ENCODE data around the gene HNRNPF. TPM values are rescaled to one million over a fixed set of nuclear protein-coding genes. Genes with fewer than 3 reads are reported as not detected.
"Not testable (repeated sequence)": the region's sequence is repeated elsewhere in the genome, so short reads cannot be mapped to it uniquely, and the experiment has no call there.

Gene HNRNPF
- total RNA-seq, 1 donor from 2014 or later: 302 TPM

- DNase-seq (ENCODE audit: low read depth): peak; percentile 62
These were observed 11.9 kb downstream of the HNRNPF start for GRCh38 chr10:43396928-43397624.

DNA sequence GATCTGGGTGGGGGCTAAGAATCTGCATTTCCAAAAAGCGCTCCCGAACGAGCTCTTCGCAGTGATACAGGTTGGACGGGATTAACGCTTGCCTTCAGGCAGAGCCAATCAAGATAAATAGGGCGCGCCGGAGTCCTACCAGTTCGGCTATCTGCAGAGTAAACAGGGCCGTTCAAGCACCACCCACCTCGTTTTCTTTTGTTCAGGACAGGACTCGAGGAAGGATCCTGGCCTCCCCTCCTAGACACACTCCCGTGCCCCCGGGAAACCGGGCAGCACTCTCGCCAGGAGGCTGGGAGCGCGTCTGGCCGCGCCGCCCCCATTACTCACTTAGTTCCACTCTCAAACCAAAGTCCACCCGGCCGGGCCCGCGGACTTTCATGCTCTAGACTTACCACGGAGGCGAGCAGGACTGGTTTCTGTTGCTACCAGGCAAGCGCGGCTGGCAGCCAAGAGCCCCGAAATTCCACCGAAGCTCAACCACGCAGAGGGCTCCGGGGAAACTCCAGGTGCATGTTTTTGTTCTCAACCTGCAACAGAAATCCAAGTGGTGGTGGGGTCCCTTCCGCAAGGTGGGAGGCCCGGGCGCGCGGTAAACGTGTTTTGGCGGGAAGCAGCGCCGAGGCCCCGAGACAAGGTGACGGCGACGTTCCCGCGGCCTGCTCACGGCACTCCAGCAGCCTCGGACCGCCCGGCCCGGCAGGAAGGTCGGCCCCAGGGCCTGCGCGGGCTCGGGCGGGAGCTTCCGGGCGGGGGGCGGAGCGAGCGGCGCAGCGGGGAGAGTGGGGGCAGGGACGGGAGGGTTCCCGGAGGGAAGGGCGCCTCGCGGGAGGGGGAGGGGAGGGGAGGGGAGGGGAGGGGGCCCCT lies 12.7 kb downstream of the HNRNPF start:
- no peak for DNase-seq (ENCODE audit: low read depth)

DNA sequence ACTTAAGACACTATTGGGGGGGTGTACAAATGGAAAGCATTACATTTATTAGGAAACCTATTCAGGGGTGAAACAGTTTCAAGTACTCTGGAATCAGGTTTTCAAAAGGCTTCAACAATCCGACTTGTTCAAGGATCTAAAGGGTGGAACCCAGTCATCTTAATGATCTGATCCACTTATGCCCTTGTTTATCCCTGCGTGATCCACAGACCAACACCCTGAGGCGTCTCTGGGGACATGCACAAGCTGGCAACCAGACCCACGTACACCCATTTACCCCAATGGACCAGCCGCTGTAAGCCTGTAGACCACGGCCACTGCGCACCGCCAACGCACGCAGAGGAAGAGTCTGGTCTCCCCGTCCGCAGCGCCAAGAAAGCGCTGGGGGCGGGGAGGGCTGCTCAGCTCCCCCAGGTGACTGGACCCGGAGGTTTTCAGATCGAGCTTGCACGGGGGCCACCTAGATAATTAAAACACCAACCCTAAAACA lies 13.4 kb downstream of the HNRNPF start:
- DNase-seq (ENCODE audit: low read depth): no peak

DNA sequence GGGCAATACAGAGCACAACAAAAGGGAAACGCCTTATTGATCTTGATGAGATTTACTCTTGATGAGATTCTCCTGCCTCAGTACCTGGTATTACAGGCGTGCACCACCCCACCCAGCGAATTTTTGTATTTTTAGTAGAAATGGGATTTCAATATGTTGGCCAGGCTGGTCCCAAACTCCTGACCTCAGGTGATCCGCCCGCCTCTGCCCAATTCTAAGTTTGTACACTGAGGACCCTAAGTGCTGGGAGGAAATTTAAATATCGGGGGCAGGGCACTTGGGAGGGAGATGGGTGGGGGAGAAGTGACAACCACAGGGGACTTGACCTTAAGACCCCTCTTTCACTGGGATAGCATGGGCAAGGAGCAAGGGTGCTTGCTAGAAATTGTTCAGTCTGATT lies 14.1 kb downstream of the HNRNPF start:
- DNase-seq (ENCODE audit: low read depth): no peak

- no peak for DNase-seq (ENCODE audit: low read depth)
These were observed 15.2 kb downstream of the HNRNPF start for GRCh38 chr10:43393606-43394360.

GRCh38 chr10:43393186-43393585 lies 15.8 kb downstream of the HNRNPF start:
- DNase-seq (ENCODE audit: low read depth): not testable (repeated sequence)

- DNase-seq (ENCODE audit: low read depth): no peak
These were observed 16.2 kb downstream of the HNRNPF start for GRCh38 chr10:43392748-43393147.

- no peak for DNase-seq (ENCODE audit: low read depth)
These were observed 17.5 kb downstream of the HNRNPF start for GRCh38 chr10:43391496-43391895.

GRCh38 chr10:43390759-43391158 lies 18.2 kb downstream of the HNRNPF start:
- peak; percentile 40 for DNase-seq (ENCODE audit: low read depth)

DNA sequence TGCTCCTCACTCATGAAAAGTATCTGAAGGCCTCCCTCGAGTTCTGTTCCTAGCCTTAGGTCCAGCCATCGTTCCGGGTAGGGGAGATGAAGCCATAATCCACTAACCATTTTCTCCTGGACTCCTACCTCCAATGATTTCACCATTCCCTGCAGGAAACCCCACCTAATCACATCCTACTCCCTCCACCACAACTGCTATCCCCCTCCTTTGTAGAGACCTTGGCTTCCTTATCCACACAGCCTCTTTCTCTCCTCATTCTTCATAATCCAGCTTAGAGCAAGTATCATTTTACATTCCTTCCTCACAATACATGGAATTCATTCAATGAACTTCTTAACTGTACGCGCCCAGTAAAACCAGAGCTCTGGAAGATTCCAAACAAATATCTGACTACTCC lies 18.7 kb downstream of the HNRNPF start:
- no peak for DNase-seq (ENCODE audit: low read depth)

DNA sequence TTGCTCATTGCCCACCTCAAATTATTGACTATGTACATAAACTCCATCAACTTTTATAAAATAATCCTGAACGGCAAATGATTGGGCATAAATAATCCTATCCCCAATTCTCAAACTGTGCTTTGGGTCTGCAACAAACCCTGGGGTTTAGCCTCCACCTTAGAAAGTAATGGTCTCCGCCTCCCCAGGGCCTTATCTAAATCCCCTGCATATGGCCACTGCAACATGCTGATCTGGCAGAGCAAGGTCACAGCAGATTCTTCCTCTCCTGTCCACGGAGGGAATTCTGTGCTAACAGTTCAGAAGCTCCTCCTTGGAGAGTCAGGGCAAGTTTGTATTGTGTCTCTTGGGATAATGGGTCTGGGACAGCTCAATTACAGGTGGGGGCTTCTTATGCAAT lies 19.1 kb downstream of the HNRNPF start:
- no peak for DNase-seq (ENCODE audit: low read depth)

- no peak for DNase-seq (ENCODE audit: low read depth)
These were observed 21.3 kb downstream of the HNRNPF start for GRCh38 chr10:43387678-43388032.

DNA sequence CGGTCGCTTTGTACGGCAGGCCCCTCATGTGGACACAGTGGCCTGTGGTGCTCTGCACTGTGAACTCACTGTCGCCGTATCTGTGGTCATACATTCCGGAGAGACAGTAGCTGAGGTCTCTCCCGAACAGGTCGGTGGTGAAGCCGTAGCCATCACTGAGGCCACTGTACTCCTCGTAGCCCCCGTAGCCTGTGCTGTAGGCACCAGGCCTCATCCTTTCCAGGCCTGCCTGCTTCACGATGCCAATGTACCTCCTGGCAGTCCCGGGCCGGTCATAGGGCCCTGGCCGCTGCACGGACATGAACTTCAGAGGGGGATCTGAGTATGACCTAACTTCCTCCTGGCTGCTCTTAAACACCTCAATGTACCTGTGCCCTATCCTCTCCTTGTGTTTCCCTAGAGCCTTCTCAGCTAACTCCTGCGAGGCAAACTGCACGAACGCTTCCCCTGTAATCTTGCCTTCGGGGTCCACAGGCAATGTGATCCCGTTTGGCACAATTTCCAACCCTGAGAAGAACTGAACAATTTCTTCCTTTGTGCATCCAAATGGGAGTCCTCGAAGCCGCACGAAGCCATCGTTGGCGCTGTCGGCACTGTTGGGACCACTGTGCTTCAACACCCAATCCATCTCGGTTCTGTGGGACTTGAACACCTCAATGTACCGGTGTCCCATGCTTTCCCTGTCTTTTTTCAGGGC lies 21.9 kb downstream of the HNRNPF start:
- DNase-seq (ENCODE audit: low read depth): no peak

DNA sequence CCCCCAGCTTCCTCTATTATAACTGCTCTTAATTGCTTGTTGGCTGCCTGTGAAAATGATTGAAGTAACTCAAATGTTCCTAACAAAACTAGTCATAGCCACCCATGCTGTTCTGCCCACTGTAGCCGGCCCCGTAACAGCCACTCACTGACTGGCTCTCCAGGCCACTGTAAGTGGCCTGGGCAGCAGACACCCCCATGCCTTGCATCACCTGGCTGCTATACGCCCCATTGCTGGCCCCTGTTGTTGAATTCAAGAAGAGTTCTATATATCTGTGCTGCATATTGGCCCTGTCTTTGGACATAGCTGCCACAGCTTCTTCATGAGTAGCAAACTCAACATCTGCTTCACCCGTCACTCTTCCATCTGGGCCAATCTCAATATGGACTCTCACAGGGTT lies 22.4 kb downstream of the HNRNPF start:
- DNase-seq (ENCODE audit: low read depth): no peak

GRCh38 chr10:43385412-43386004 lies 23.5 kb downstream of the HNRNPF start:
- no peak for DNase-seq (ENCODE audit: low read depth)

GRCh38 chr10:43384252-43385221 lies 24.4 kb downstream of the HNRNPF start:
- DNase-seq (ENCODE audit: low read depth): no peak

DNA sequence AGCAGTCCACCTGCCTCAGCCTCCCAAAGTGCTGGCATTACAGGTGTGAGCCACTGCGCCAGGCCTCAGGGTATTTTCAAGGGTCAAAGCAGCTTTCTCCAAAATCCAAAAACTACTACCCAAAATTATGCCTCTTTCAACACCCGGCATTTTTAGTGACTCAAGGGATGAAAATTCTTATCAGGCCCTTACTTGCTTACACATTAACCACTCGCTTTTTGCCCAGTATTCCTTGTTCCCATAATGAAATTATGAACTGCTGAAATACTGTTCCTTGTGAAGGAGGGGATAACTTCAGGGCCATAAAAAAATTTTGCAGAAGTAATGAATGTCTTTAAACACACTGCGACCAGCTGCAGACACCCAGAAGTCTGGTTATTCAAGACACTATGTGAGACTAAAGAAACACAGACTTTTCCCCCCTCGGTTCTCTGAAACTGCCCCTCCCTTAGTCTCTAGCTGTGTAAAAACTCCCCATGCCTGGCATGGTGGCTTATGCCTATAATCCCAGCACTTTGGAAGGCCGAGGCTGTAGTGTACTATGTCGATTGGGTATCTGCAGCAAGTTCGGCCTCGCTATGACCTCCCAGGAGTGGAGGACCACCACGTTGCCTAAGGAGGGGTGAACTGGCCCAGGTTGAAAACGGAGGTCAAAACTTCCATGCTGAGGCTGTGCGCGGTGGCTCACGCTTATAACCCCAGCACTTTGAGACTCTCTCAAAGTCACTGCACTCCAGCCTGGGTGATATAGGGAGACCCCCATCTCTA lies 25.6 kb downstream of the HNRNPF start:
- DNase-seq (ENCODE audit: low read depth): peak; percentile 40

DNA sequence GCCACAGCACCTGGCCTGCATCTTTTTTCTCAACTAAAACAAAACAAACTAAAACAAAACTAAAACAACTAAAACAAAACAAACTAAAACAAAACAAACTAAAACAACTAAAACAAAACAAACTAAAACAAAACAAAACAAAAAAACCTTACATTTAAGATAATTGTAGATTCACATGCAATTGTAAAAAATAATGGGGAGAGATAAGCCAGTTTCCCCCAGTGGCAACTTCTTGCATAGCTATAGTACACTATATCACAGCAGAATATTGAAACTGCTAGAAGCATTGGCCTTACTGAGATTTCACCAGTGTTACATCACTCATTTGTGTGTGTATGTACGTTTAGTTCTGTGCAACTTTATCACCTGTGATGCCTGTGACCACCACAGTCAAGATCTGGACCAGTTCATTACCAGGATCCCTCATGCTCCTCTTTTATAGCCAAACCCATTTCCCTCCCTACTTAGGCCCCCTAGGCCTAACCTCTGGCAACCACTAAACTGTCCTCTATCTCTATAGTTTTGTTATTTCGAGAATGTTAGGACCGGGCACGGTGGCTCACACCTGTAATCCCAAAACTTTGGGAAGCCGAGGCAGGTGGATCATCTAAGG lies 28.3 kb downstream of the HNRNPF start:
- no peak for DNase-seq (ENCODE audit: low read depth)

DNA sequence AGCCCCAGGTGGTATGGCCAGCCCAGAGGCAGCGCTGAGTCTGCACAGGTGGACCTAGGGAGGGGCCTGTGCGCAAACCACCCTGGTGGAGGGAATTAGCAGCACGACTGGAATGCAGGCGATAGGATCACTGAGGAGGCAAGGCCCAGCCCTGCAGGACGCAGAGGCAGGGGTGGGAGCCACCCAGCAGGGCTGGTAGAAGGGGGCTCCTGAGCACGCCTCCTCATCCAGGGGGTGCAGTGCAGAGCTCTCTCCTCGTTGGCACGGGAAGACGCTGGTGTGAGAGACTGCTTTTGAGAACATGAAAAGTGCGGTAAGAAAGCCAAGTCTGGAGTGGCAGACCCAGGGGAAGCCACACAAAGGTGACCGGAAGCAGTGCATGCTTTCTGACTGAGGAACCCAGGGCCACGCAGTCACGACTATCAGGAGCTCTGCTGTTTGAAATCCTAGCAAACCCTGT lies 31.5 kb downstream of the HNRNPF start:
- no peak for DNase-seq (ENCODE audit: low read depth)

Measured in renal cortical epithelial cell (primary cell).